ENCODE results near the gene MCC. TPM values are rescaled to one million over a fixed set of nuclear protein-coding genes. Genes with fewer than 3 reads are reported as not detected.

The MCC gene
- total and polyA plus RNA-seq, 2 donors (not counting 1 experiment from before 2014, with no cell fraction given): 0.09 to 0.32 TPM

DNA sequence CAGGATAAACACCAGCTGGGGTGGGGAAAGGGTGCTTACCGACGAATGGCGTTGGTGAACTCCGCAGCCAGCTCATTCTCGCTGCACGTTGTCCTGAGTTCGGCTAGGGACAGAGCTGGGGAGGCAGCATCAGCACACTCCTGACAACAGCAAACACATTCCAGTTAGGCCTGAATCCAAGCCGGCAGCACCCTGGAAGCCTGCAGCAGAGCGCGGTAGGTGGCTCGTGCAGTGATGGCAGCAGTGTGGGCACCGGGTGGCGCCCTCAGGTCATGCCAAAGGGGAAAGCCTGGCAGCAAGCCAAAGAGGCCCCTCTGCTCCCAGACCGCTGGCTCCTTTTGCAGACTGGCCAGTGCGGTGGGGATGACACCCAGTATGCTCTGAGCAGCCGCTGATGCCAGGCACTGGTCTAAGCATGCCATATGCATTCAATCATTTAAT, 444.7 kb downstream of the MCC start:
- H3K27ac ChIP-seq (ENCODE audit: low read length in 2 of 2): no peak overlapping the region
- no peak overlapping the region for H3K4me3 ChIP-seq (ENCODE audit: control extremely low read depth in 1 of 5, extremely low read depth in 1 of 5, insufficient read depth in 1 of 5, low read depth in 2 of 5, low read length in 4 of 5)
- H3K4me1 Mint-ChIP-seq: peaks cover 13% of the 10 kb centered on the region
- H3K4me2 ChIP-seq (replicated peaks; ENCODE audit: low read depth, low read length, poor library complexity, severe bottlenecking): no peak overlapping the region
- H3K36me3 ChIP-seq (replicated peaks in 1 of 2; ENCODE audit: control extremely low read depth in 1 of 2, control insufficient read depth in 1 of 2, extremely low read depth in 1 of 2, insufficient read depth in 2 of 2, low read length in 1 of 2): no peaks in the 10 kb centered on the region
- TF ChIP-seq EZH2 (IDR thresholded peaks at IDR 0.05; ENCODE audit: borderline replicate concordance, insufficient read depth, low read depth, low read length, poor library complexity, severe bottlenecking) (no peak), CTCF (IDR thresholded peaks at IDR 0.05) (no peak)
- intact Hi-C loops (cut with micrococcal nuclease): no loop called here
- H3K9me3 Mint-ChIP-seq (ENCODE audit: insufficient read depth): no peaks in the 10 kb centered on the region
- peaks cover 13 to 16% of the 10 kb centered on the region in 2 donors for H3K4me1 ChIP-seq (ENCODE audit: control insufficient read depth in 2 of 2, insufficient read depth in 2 of 2, low read length in 2 of 2)
- H4K20me1 ChIP-seq (ENCODE audit: control insufficient read depth, insufficient read depth, low read length, poor library complexity, severe bottlenecking): no peaks in the 10 kb centered on the region
- CTCF ChIA-PET: no interaction called here
- no peak overlapping the region for H2AFZ ChIP-seq (ENCODE audit: insufficient read depth, low read depth, low read length, poor library complexity, severe bottlenecking)
- POLR2A ChIA-PET: no interaction called here
- no peaks in the 10 kb centered on the region for H3K79me2 ChIP-seq (ENCODE audit: control insufficient read depth, insufficient read depth, low read length)
- DNase-seq: no peak
- WGBS (ENCODE audit: insufficient coverage): 93% methylated on average over 16 of the region's 16 CpGs
- H3K27me3 ChIP-seq (replicated peaks in 1 of 4; ENCODE audit: control extremely low read depth in 1 of 4, control insufficient read depth in 3 of 4, insufficient read depth in 4 of 4, low read length in 3 of 4): peaks cover 0 to 5% (median 0%) of the 10 kb centered on the region in 4 experiments
- H3K4me3 Mint-ChIP-seq: no peak overlapping the region
- no peak for ATAC-seq (ENCODE audit: low read depth)
- H3K27ac Mint-ChIP-seq: no peak overlapping the region
- H3K27me3 Mint-ChIP-seq: no peaks in the 10 kb centered on the region
- H3K9me3 ChIP-seq (ENCODE audit: control extremely low read depth in 1 of 3, control insufficient read depth in 2 of 3, insufficient read depth in 1 of 3, low read length in 2 of 3): no peaks in the 10 kb centered on the region
- H3K9ac ChIP-seq (ENCODE audit: low read length): no peak overlapping the region

- no peaks in the 10 kb centered on the region for H3K36me3 ChIP-seq (replicated peaks in 1 of 2; ENCODE audit: control extremely low read depth in 1 of 2, control insufficient read depth in 1 of 2, extremely low read depth in 1 of 2, insufficient read depth in 2 of 2, low read length in 1 of 2)
- no peaks in the 10 kb centered on the region for H3K79me2 ChIP-seq (ENCODE audit: control insufficient read depth, insufficient read depth, low read length)
- H3K27me3 ChIP-seq (replicated peaks in 1 of 4; ENCODE audit: control extremely low read depth in 1 of 4, control insufficient read depth in 3 of 4, insufficient read depth in 4 of 4, low read length in 3 of 4): peaks cover 0 to 5% (median 0%) of the 10 kb centered on the region in 4 experiments
- WGBS (ENCODE audit: insufficient coverage): no CpG with 5 or more reads among the region's 4 CpGs
- Mint-ChIP-seq H3K4me1 (peaks cover 6% of the 10 kb centered on the region), H3K27ac (no peak overlapping the region), H3K4me3 (no peak overlapping the region), H3K9me3 (ENCODE audit: insufficient read depth) (no peaks in the 10 kb centered on the region), H3K27me3 (peaks cover 8% of the 10 kb centered on the region)
- POLR2A ChIA-PET: no interaction called here
- H4K20me1 ChIP-seq (ENCODE audit: control insufficient read depth, insufficient read depth, low read length, poor library complexity, severe bottlenecking): no peaks in the 10 kb centered on the region
- H3K4me1 ChIP-seq (ENCODE audit: control insufficient read depth in 2 of 2, insufficient read depth in 2 of 2, low read length in 2 of 2): peaks cover 6 to 8% of the 10 kb centered on the region in 2 donors
- no peaks in the 10 kb centered on the region for H3K9me3 ChIP-seq (ENCODE audit: control extremely low read depth in 1 of 3, control insufficient read depth in 2 of 3, insufficient read depth in 1 of 3, low read length in 2 of 3)
- no peak overlapping the region for H2AFZ ChIP-seq (ENCODE audit: insufficient read depth, low read depth, low read length, poor library complexity, severe bottlenecking)
- H3K27ac ChIP-seq (ENCODE audit: low read length in 2 of 2): no peak overlapping the region
- DNase-seq (no peak), ATAC-seq (ENCODE audit: low read depth) (no peak)
- H3K9ac ChIP-seq (ENCODE audit: low read length): no peak overlapping the region
- intact Hi-C loops (cut with micrococcal nuclease): no loop called here
- H3K4me3 ChIP-seq (ENCODE audit: control extremely low read depth in 1 of 5, extremely low read depth in 1 of 5, insufficient read depth in 1 of 5, low read depth in 2 of 5, low read length in 4 of 5): no peak overlapping the region
- TF ChIP-seq EZH2 (IDR thresholded peaks at IDR 0.05; ENCODE audit: borderline replicate concordance, insufficient read depth, low read depth, low read length, poor library complexity, severe bottlenecking) (no peak), CTCF (IDR thresholded peaks at IDR 0.05) (no peak)
- H3K4me2 ChIP-seq (replicated peaks; ENCODE audit: low read depth, low read length, poor library complexity, severe bottlenecking): no peak overlapping the region
- CTCF ChIA-PET: interaction anchor here (0.7 kb wide), 1 partner anchor 11 kb away, joined by 4 read pairs; no protein-coding TSS in a partner anchor
Observed at GRCh38 chr5:113042491-113043243, 445.6 kb downstream of the MCC start.

All from B cell (primary cell).